T-helper 2 cell (primary cell): ENCODE measurements around the gene NR3C1.

Source experiments
- DNase-seq, 5 experiments: peaks; one replicate each; pipeline versions ENCODE4 v3.0.0 to v3.0.0-alpha.2; 2012 to 2022
- total RNA-seq, 2 donors: gene quantifications; one replicate each; lab custom pipeline; 2026; lab: John Stamatoyannopoulos, UW

NR3C1 gene
- 267 to 436 reads per million in 2 donors for total RNA-seq

DNA sequence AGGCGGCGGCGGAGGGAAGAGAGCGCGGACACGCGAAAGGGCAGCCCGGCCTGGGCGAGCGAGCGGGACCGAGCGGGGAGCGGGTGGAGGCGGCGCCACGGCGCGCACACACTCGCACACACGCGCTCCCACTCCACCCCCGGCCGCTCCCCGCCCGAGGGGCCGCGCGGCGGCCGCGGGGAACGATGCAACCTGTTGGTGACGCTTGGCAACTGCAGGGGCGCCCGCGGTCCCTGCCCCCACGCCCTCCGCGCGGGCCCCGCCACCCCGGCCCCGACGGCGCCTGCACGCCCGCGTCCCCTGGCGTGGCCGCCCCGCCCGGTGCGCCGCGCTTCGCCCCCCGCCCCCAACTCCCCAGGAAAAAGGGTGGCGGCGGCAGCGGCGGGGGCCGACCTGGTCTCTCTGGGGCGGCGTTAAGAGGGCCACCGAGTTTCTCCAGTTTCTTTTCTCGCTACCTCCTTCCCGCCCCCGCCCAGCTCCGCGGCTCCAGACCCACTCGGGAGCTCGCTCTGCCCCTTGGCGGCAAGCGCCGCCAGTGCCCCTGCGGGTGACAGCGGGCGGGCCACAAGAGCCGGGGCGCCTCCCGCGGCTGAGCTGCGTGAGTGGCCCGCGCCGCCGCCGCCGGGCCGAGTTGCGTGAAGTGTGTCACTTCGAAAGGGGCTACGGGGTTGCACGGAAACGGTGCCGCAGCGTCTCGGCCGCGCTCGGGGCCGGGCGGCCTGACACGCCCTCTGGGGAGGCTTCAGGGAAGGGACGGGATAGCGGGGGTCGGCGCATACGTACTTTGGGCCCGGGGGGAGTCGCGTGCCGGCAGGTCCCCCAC lies at the start of gene NR3C1:
TSS of gene NR3C1 (minus strand) at position 94 of the 823 bp plus-strand sequence. CDS start 2,847 bp downstream, outside the sequence.
- DNase-seq: peak; percentile 72 to 93 (median 85)

DNA sequence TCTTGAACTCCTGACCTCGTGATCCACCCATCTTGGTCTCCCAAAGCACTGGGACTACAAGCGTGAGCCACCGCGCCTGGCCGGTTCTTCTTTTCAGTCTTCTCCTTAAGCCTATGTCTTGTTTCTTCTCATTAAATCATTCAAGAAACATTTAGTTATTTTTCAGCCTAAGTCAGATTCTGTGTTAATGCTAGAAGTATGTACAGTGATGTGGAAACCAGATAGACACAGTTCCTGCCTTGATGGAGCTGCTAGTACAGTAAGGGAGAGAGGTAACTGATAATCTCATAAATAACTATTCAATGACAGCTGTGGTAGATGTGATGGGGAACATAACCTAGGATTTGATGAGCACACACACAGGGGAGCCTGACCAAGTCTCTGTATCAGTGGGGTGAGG lies 46.3 kb upstream of the NR3C1 start:
- DNase-seq: no peak

DNA sequence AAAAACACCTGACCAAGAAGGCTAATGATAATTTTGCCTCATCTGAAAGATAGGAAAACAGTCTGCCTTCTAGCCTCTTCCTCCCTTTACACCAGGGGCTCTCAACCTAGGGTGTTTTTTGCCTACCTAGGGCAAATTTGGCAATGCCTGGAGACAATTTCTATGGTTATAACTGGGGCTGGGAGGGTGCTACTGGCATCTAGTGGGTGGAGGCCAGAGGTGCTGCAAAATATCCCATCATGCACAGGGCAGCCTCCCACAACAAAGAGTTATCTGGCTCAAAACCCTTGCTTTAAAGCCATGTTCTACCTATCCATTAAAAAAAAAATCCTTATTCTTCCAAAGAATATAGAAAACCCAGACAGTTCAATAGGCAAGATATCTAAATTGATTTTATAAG lies 45.0 kb upstream of the NR3C1 start:
- no peak for DNase-seq

DNA sequence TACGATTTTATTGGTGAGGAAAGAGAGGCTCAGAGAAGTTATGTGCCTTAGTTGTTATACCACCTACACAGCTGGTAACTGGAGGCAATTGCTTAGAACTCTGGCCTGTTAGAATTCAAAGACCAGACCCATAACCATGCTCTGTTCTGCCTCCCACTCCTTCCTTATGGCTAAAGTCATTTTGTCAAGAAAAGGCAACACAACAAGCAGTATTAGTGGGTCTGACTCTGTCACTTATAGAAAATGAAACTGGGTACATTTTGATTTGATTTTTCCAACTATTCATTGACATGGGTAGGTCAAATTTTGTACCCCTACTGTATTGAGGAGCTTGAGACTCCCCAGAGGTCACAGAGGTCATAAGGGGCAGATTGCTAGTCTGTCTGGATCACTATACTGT lies 44.5 kb upstream of the NR3C1 start:
- no peak for DNase-seq

DNA sequence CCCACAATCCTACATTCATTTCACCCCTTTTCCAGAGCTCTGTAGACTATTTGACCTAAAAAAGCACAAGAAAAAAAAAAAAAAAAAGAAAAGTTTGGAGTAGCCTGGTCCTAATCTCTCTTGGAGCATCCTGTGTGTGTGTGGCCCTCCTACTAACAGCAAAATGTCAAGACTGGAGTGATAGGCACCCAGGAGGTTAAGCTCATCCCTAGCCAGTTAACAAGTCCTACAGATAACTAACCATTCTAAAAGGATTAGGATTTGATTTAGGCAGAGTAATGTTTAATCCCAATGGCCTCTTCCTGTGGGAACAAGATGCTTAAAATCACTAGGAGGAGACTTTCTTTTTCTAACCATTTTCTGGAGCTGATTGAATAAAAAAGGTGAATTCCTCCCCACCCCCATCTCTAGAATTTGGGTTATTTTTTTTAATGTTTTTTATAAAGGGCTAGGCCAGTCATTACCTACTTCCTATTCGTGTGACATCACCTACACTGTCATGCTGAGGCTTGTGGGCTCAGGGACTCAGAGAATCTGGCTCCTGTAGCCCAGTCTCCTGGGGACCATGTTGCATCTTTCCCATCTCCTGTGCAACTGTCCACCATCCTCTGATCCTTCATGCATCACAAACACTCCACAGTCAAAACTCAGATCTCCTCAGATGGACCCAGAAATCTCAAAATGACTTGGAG lies 43.2 kb upstream of the NR3C1 start:
- peak in 1 of 5 experiments; percentile 34 for DNase-seq

DNA sequence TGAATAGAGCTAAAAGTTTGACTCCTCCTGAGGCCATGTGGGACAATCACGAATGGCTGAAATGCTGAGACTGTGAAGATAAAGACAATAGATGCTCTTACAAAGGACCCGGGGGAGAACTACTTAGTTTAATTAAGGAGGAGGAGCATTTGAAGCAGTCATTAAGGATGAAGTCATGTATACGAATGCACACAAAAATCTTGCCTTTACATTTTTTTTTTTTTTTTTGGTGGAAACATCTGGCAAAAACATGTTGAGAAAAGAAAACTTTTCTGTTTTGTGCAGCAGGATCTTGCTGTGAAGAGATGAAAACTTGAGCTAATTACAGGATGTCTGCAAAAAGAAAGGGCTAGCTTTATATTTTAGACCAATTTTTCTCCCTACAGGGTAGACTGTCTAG lies 42.3 kb upstream of the NR3C1 start:
- no peak for DNase-seq

DNA sequence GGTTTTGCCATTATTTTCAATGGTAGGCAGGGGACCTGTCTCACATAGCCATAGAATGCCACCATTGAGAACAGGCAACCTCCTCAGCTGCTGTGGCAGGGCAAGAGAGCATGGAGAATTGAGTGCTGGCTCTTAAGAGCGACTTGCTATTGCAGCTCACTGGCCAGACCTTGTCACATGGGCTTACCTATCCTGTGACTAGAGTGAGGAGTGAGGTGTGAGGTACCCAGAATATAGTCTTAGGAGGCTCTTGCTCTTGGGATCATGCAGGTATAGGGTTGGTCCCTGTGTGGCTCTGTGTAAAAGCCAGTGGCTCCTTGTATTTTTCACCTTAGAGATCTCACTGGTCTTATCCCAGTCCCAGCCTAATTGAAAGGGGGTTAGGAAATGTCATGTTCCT lies 39.8 kb upstream of the NR3C1 start:
- DNase-seq: no peak

DNA sequence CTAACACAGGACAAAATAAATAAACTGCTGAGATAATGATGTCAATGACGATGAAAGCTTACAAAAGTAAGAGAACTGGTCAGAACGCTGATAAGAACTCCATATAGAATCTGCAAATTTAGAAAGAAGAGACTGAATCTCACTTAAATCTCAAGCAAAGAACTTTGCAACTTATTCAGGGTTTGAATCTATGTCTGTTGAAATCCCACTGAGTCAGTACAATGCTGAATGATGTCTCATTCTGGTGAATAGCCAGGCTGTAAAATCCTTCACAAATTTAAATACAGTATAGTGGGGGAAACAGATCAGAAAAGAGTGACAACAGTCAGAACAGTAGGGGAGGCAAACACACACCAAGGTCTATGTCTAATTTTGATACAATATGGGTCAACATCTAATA lies 38.9 kb upstream of the NR3C1 start:
- no peak for DNase-seq

DNA sequence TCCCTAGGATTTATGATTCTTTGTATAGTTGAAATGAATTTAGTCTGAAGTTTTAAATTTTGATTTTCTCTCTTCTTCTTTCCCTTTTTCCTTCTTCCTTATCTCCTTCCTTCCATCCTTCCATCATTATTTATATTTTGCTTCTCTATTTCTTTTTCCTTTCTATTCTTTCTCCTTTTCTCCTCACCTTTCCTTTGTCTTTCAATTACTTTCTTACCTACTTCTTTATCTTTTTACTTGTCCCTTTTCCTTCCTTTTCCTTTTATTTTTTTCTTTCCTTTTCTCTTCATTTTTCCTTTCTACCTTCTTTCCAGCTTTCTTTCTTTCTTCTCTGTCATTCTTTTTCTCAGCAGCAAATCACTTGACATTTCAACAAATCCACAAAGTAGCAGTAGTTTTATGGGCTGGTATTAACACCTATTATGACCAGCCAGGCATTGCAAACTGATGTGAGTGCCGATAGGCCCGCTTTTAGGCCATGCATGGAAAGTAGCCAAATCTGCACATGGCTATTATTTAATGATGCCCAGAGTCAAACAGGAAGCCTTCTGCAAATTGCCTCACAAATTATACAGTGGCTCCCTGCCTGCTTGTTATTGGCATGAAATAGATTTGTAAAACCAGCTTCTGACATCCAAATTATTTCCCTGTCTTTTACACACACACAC lies 37.1 kb upstream of the NR3C1 start:
- DNase-seq: no peak

DNA sequence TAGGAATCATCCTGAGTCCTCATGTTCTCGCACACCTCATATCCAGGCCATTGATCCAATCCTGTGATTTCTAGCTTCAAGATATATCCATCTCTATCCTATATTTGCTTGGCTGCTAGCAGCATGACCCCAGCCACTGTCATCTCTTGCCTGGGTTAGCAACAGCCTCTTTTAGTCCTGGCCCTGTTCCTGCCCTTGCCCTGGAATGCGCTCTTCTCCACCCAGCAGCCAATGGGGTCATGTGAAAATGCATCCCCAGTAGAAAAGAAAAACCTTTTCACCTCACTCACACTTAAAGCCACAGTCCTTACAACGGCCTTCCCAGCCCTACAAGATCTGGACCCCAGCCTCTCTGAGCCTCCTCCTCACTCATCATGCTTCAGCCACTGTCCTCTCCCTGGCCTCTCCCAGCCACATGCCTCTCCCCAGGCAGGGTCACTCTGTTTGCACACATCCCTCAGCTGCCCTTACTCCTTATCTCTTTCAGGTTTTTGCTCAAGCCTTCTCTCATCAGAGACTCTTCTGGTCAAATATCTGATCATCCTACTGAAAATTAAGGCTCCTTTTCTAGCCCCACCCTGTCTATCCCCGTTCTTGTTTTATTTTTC lies 34.3 kb upstream of the NR3C1 start:
- no peak for DNase-seq

DNA sequence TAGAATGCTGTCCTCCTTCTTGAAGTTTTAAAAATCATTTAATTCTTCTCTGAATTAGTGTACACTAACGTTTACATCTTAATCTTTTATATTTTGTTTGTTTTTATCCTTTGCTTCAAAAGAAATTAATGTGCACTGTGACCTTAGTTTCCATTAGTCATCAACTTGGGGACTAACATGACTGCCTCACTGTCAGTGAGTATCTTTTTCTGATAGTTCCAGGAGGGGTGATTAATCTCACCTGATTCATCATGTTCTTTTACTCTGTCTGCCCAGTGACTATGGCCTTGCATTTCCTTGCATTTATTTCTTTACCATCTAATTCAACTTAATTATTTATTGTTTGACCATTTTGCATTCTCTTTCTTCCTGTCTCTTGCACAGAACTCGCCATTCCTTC lies 33.4 kb upstream of the NR3C1 start:
- no peak for DNase-seq

DNA sequence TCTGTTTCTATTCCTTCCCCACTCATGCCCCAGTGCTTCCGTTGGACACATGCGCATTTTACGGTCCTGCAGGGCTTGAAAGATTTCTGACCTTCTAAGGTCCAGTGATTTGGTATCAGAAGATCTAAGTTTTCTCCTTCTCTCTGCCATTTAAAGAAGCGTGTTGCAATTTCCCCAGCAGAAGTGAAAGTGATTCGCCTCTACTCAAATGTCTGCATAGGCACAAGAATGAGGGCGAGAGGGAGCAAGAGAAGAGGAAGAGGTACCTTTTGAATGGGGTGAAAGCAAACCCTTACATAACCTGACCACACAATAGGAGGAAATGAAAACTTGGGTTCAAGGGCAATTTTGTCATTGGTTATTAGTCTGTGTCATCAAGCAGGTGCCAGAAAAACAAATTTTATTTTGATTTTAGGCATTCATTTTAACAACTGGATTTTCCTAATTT lies 31.7 kb upstream of the NR3C1 start:
- peak in 2 of 5 experiments; percentile 33 to 79 for DNase-seq

DNA sequence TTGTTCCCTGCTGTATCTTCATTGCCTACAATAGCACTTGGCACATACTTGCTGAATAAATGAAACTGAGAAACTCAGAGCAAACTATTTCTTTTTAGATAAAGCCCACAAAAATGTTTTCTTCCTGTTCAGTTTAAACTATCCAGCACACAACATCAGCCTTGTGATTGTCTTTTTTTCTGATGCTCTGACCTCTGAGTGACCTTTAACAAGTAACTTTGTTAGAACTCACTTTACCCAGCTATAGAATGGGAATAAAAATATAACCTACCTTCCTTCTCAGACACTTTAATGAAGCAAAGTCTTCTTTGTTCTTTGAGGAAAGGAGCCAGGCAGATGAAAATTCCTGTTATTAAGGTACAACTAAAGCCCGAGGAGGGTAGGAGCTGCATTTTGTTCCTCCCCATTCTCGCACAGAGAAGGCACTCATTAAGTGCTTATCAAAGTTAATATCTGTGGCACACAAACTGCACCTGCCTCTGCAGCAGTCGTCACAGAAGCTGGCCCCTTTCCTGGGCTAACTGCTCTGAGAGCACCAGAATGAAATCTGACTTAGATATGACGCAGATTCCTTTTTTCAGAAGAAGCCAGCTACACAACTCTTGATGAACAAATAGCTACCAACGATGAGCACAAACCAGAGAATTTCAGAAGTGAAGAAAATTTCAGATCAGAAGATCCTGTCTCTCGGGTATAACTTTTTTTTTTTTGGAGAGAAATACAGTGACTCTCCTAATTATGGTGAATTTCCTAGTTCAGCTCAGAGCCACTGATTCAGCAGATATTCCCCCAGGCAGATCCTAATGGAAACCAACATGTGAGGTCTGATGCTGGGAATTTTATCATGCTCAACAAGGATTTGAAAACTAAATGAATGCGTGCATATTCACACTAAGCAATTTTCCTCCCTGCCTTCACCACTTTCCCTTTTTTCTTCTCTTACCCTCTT lies 31.0 kb upstream of the NR3C1 start:
- peak in 3 of 5 experiments; percentile 44 to 91 (median 66) for DNase-seq

DNA sequence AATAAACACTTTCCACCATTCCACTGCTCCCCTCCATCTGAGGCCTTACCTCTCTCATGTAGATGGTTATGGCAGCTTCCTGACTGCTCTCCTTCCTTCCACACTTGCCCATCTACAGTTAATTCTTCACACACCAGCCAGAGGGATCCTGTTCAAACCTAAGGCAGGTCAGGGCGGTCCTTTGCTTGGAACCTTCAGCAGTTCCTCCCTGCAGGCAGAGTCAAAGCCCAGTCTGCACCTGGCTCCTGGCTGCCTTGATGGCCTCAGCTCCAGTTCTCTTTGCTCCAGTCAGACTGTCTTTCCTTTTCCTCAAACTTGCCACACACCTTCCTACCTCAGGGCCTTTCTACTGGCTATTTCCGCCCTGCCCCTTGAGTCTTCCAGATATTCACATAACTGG lies 30.2 kb upstream of the NR3C1 start:
- DNase-seq: peak in 1 of 5 experiments; percentile 22

DNA sequence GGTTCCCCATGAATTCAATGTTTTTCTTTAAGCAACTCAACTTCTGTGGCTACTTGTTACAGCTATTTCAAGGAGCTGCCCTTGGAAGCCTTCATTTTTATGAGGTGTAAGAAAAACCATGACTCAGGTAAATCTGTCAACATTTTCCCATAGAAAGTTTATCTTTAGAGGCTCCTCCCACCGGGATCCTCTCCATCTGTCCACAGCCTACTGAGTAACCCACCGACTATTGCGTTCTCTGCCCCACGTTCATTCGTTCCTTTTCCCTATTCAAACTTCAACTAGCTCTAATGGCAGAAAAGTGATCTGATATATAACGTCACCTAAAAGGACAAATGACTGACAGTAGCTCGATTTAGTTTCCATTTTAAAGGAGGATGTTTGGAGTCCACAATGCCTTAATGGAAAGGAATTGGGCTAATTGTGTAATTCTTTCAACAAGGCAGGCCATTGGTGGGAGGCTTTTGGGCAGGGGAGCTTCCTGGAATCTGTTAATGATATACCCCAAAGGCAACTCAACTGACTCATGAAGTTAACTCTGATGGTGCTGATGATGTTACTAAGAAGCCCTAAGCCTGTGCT lies 29.3 kb upstream of the NR3C1 start:
- DNase-seq: no peak

DNA sequence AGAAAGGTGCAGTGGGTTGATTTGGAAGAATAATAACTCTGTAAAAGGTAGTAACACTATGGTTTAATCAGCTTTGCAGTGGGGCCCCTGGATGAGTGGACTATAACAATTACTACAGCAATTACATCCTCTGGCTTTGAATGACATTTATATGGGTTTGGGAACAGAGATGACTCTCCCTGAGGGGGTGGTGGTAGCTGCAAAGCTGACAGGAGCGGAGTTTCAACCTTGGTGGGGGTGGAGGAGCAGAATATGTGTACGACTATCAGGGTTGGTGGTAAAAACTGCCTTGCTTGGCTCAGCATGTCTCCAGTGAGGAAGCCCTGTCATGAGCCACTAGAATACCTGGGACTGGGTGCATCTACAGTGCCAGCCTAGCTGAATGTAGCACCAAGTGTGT lies 28.3 kb upstream of the NR3C1 start:
- peak in 1 of 5 experiments; percentile 23 for DNase-seq

DNA sequence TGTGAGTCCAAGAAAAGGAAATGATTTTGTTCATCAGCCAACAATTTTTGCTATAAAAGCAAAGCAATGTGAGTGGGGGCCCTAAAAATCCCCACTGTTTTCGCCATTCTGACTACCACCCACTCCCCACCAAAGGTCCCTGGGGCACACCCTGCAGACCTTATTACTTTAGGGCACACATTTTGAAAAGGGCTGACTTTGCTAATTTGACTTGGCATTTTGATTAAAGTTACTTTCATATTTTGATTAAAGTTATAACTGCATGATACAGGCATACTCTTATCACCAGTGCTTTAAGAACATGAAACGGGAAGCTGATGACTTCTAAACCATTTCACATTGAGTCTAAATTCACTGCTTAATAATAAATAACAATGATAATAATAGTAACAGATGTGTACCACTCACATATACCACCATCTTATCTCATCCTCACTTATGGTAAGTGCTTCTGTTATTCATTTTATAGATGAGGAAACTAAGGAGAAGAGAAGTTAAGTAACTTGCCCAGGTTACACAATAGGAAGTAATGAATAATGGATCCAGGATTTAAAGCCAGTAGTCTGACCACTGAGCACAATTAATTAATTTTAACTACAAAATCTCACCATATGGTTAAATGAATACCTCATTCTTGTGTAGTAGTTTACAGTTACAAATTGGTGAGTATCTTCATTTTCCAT lies 25.4 kb upstream of the NR3C1 start:
- no peak for DNase-seq

DNA sequence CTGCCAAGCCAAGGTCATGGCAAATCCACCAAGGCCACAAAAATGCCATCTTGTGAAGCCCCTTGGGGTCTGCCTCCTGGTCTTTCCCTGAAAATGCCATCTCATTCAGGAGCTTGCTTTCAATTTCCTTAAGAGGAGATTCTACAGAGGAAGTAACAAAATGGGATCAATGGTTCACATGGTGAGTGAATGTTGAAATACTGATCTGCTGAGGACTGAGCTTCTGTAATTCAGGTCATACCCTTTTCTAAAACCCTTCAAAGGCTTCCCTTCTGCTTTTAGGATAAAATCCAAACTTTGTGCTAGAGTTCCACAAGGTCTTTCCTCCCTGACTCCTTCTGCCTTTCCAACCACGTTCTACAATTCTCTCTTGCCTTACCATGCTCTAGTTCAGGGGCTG lies 24.7 kb upstream of the NR3C1 start:
- no peak for DNase-seq

DNA sequence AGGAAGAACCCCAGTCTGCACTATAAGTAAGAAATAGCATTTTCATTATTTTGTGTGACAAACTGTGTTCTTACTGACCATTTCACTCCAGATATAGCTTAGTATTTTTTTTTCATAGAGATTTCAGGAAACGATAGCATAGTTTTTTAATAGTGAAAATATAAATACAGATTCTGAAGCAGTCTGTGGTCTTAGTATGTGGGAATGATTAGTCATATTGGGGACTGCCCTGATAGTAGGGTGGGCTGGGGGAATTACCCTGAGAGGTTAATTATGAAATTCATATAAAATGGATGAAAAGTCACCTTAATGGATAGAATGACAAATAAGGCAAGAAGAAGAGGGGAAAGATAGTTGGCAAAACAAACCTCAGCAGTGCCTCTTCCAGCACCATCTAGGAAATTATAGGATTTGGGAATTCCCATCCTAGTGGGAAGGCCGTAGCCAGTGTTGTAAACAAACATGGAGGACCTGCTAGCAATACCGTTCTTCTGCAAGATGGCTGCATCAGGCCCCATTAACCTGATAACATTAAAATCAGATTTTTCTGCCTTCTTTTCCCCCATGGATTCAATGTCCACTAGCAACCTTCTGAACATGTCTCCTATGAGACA lies 23.7 kb upstream of the NR3C1 start:
- peak in 1 of 5 experiments; percentile 30 for DNase-seq

DNA sequence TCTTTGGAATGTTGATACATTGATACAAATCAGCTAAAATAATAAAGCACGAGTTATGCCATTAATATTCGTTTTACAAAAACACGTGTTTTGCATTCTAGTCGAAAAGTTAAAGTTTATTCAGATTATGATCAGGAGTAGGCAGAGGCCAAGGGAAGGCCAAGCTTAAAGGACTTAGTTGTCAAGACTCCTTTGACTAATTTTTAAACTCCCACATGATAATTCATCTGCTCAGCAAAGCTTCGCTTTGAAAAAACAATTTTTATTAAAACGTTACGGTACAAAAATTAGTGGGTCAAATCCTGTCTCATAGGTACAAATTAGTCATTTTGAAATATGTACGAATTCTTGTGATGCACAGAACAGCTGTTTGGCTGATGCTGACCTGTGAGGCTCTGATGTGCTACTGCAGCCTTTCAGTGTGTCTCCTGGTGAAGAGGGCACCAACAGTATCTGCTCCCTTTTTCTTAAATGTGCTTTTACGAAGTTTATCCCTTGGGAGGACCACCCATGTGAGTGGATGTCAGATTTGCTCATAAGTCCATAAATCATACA lies 23.0 kb upstream of the NR3C1 start:
- no peak for DNase-seq
